SK-N-SH treated with all-trans-retinoic acid at 6 μM for 48 hours (cell line): ENCODE data around the gene SLC22A1.

Source experiments
- ATAC-seq: fragments of 200-7000 bp; cut with Tn5 transposase; 3 replicates; pipeline ENCODE4 v1.9.1; 2020; ENCODE audit warnings: mild to moderate bottlenecking, moderate library complexity
- ARNTL ChIP-seq: fragments of 450-650 bp; formaldehyde crosslinking; IDR thresholded peaks from 2 replicates; pipeline ENCODE4 v1.5.0; 2020; ENCODE audit warnings: low read depth, mild to moderate bottlenecking, moderate library complexity, borderline replicate concordance
- BACH2 ChIP-seq: fragments of 250-450 bp; sonication (Bioruptor Pico); IDR thresholded peaks from 2 replicates; pipeline ENCODE4 v1.9.0; 2021; ENCODE audit warnings: mild to moderate bottlenecking, borderline replicate concordance
- CREB5 ChIP-seq: fragments of 250-450 bp; sonication (Bioruptor Pico); IDR thresholded peaks from 2 replicates; pipeline ENCODE4 v1.5.1; 2020; ENCODE audit warnings: low read depth, mild to moderate bottlenecking, moderate library complexity
- CSDC2 ChIP-seq: fragments of 250-450 bp; sonication (Bioruptor Pico); IDR thresholded peaks from 2 replicates; pipeline ENCODE4 v1.5.0; 2020; ENCODE audit warnings: mild to moderate bottlenecking, moderate library complexity
- CSRNP3 ChIP-seq: fragments of 250-450 bp; sonication (Bioruptor Pico); IDR thresholded peaks from 2 replicates; pipeline ENCODE4 v1.5.1; 2021; ENCODE audit warnings: mild to moderate bottlenecking, moderate library complexity
- GLIS3 ChIP-seq: fragments of 250-450 bp; sonication (Bioruptor Pico); IDR thresholded peaks from 2 replicates; pipeline ENCODE4 v1.5.0; 2020; ENCODE audit warnings: mild to moderate bottlenecking, moderate library complexity
- ISL1 ChIP-seq: fragments of 250-450 bp; sonication (Bioruptor Pico); IDR thresholded peaks from 2 replicates; pipeline ENCODE4 v2.1.2; 2022; ENCODE audit warnings: mild to moderate bottlenecking, moderate library complexity
- OSR1 ChIP-seq: fragments of 250-450 bp; sonication (Bioruptor Pico); IDR thresholded peaks from 2 replicates; pipeline ENCODE4 v1.8.0; 2022; ENCODE audit warnings: moderate library complexity, mild to moderate bottlenecking, inconsistent platforms
- POU6F1 ChIP-seq: fragments of 250-450 bp; sonication (Bioruptor Pico); IDR thresholded peaks from 2 replicates; pipeline ENCODE4 v1.8.0; 2021; ENCODE audit warnings: low read depth, mild to moderate bottlenecking, moderate library complexity, borderline replicate concordance
- PPARA ChIP-seq: fragments of 250-450 bp; sonication (Bioruptor Pico); IDR thresholded peaks from 2 replicates; pipeline ENCODE4 v1.5.0; 2020; ENCODE audit warnings: mild to moderate bottlenecking, borderline replicate concordance
- RARB ChIP-seq: fragments of 250-450 bp; sonication (Bioruptor Pico); IDR thresholded peaks from 2 replicates; pipeline ENCODE4 v1.8.0; 2021; ENCODE audit warnings: mild to moderate bottlenecking, moderate library complexity
- SNAI2 ChIP-seq: fragments of 250-450 bp; sonication (Bioruptor Pico); IDR thresholded peaks from 2 replicates; pipeline ENCODE4 v1.5.0; 2020; ENCODE audit warnings: mild to moderate bottlenecking, moderate library complexity
- TCF4 ChIP-seq: fragments of 250-450 bp; sonication (Bioruptor Pico); IDR thresholded peaks from 2 replicates; pipeline ENCODE4 v1.8.0; 2021; ENCODE audit warnings: mild to moderate bottlenecking, moderate library complexity, borderline replicate concordance
- TOX ChIP-seq: fragments of 250-450 bp; sonication (Bioruptor Pico); IDR thresholded peaks from 2 replicates; pipeline ENCODE4 v1.8.0; 2021; ENCODE audit warnings: mild to moderate bottlenecking, moderate library complexity, borderline replicate concordance
- ZC3H10 ChIP-seq: fragments of 250-450 bp; sonication (Bioruptor Pico); IDR thresholded peaks from 2 replicates; pipeline ENCODE4 v1.5.1; 2021; ENCODE audit warnings: mild to moderate bottlenecking, moderate library complexity
- ZFP3 ChIP-seq: fragments of 250-450 bp; sonication (Bioruptor Pico); IDR thresholded peaks from 2 replicates; pipeline ENCODE4 v1.5.0; 2020; ENCODE audit warnings: mild to moderate bottlenecking, moderate library complexity
- ZFP30 ChIP-seq: fragments of 450-650 bp; formaldehyde crosslinking; IDR thresholded peaks from 2 replicates; pipeline ENCODE4 v1.5.0; 2022; ENCODE audit warnings: mild to moderate bottlenecking, moderate library complexity
- ZNF565 ChIP-seq: fragments of 450-650 bp; formaldehyde crosslinking; conservative IDR thresholded peaks from 2 replicates; pipeline ENCODE4 v1.5.0; 2020; ENCODE audit warnings: low read depth, mild to moderate bottlenecking, moderate library complexity
- ZNF70 ChIP-seq: fragments of 450-650 bp; formaldehyde crosslinking; IDR thresholded peaks from 2 replicates; pipeline ENCODE4 v1.5.0; 2020; ENCODE audit warnings: mild to moderate bottlenecking, moderate library complexity
- ZNF8 ChIP-seq: fragments of 450-650 bp; formaldehyde crosslinking; IDR thresholded peaks from 2 replicates; pipeline ENCODE4 v1.5.0; 2020; ENCODE audit warnings: mild to moderate bottlenecking, moderate library complexity
- TF ChIP-seq, protein P1 (sequence below): fragments of 250-450 bp; sonication (Bioruptor Pico); IDR thresholded peaks from 2 replicates; pipeline ENCODE4 v1.5.0; 2020; ENCODE audit warnings: mild to moderate bottlenecking, moderate library complexity
- TF ChIP-seq, protein P2 (sequence below): fragments of 250-450 bp; sonication (Bioruptor Pico); IDR thresholded peaks from 2 replicates; pipeline ENCODE4 v1.8.0; 2020; ENCODE audit warnings: mild to moderate bottlenecking, moderate library complexity, borderline replicate concordance

The SLC22A1 gene

DNA sequence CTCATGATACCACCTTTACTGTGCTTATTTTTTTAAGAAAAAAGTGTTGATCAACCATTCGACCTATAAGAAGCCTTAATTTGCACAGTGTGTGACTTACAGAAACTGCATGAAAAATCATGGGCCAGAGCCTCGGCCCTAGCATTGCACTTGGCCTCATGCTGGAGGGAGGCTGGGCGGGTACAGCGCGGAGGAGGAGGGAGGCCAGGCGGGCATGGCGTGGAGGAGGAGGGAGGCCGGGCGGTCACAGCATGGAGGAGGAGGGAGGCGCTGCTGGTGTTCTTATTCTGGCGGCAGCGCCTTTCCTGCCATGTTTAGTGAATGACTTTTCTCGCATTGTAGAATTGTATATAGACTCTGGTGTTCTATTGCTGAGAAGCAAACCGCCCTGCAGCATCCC, 15.6 kb upstream of the SLC22A1 start:
- no peak for TF ChIP-seq ISL1
- no peak for TF ChIP-seq CREB5
- no peak for TF ChIP-seq GLIS3 (CRISPR knock-in tag)
- TF ChIP-seq TCF4 (CRISPR knock-in tag) = no peak
- no peak for TF ChIP-seq CSRNP3 (CRISPR knock-in tag)
- TF ChIP-seq POU6F1 (CRISPR knock-in tag) = no peak
- TF ChIP-seq ZC3H10 (CRISPR knock-in tag) = no peak
- TF ChIP-seq CSDC2 (CRISPR knock-in tag) = no peak
- no peak for TF ChIP-seq RARB (CRISPR knock-in tag)
- TF ChIP-seq, protein P1, sequence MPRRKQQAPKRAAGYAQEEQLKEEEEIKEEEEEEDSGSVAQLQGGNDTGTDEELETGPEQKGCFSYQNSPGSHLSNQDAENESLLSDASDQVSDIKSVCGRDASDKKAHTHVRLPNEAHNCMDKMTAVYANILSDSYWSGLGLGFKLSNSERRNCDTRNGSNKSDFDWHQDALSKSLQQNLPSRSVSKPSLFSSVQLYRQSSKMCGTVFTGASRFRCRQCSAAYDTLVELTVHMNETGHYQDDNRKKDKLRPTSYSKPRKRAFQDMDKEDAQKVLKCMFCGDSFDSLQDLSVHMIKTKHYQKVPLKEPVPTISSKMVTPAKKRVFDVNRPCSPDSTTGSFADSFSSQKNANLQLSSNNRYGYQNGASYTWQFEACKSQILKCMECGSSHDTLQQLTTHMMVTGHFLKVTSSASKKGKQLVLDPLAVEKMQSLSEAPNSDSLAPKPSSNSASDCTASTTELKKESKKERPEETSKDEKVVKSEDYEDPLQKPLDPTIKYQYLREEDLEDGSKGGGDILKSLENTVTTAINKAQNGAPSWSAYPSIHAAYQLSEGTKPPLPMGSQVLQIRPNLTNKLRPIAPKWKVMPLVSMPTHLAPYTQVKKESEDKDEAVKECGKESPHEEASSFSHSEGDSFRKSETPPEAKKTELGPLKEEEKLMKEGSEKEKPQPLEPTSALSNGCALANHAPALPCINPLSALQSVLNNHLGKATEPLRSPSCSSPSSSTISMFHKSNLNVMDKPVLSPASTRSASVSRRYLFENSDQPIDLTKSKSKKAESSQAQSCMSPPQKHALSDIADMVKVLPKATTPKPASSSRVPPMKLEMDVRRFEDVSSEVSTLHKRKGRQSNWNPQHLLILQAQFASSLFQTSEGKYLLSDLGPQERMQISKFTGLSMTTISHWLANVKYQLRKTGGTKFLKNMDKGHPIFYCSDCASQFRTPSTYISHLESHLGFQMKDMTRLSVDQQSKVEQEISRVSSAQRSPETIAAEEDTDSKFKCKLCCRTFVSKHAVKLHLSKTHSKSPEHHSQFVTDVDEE = no peak
- no peak for TF ChIP-seq BACH2 (CRISPR knock-in tag)
- no peak for TF ChIP-seq ZNF565 (CRISPR knock-in tag)
- TF ChIP-seq, protein P2, sequence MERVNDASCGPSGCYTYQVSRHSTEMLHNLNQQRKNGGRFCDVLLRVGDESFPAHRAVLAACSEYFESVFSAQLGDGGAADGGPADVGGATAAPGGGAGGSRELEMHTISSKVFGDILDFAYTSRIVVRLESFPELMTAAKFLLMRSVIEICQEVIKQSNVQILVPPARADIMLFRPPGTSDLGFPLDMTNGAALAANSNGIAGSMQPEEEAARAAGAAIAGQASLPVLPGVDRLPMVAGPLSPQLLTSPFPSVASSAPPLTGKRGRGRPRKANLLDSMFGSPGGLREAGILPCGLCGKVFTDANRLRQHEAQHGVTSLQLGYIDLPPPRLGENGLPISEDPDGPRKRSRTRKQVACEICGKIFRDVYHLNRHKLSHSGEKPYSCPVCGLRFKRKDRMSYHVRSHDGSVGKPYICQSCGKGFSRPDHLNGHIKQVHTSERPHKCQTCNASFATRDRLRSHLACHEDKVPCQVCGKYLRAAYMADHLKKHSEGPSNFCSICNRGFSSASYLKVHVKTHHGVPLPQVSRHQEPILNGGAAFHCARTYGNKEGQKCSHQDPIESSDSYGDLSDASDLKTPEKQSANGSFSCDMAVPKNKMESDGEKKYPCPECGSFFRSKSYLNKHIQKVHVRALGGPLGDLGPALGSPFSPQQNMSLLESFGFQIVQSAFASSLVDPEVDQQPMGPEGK (CRISPR knock-in tag) = no peak
- TF ChIP-seq PPARA (CRISPR knock-in tag) = no peak
- ATAC-seq = no peak

DNA sequence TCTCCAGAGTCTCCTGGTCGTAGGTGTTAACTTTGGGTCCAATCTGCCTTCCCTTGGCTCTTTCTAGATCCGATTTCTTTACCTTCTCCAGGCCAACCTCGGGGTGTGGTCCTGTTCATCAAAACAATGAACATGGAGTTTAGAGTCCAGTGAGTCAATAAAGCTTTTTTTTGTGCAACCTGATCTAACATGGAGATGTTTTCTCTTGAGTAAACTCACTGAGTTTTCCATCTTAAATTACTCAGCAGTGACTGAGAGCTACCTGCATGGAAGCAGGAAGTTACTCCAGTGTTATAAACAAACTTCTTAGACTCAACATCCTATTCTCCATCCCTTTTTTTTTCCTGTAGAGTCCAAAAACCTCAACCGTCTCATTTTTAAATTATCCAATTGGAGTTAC, 14.9 kb upstream of the SLC22A1 start:
- no peak for TF ChIP-seq ZFP30 (CRISPR knock-in tag)
- TF ChIP-seq ZNF70 = no peak
- TF ChIP-seq, protein P1 = no peak
- TF ChIP-seq SNAI2 (CRISPR knock-in tag) = no peak
- no peak for TF ChIP-seq ZNF565 (CRISPR knock-in tag)
- no peak for TF ChIP-seq OSR1 (CRISPR knock-in tag)
- no peak for TF ChIP-seq POU6F1 (CRISPR knock-in tag)
- TF ChIP-seq CSDC2 (CRISPR knock-in tag) = no peak
- no peak for TF ChIP-seq ZFP3 (CRISPR knock-in tag)
- TF ChIP-seq TCF4 (CRISPR knock-in tag) = no peak
- TF ChIP-seq ARNTL (CRISPR knock-in tag) = no peak
- no peak for TF ChIP-seq PPARA (CRISPR knock-in tag)
- no peak for TF ChIP-seq BACH2 (CRISPR knock-in tag)
- TF ChIP-seq RARB (CRISPR knock-in tag) = no peak
- TF ChIP-seq ZNF8 = no peak
- no peak for TF ChIP-seq ZC3H10 (CRISPR knock-in tag)
- no peak for TF ChIP-seq CSRNP3 (CRISPR knock-in tag)
- no peak for TF ChIP-seq GLIS3 (CRISPR knock-in tag)
- TF ChIP-seq TOX (CRISPR knock-in tag) = no peak
- TF ChIP-seq ISL1 = no peak
- no peak for ATAC-seq
